Stimulated activated CD8-positive, alpha-beta memory T cell treated with anti-CD3 and anti-CD28 coated beads, Interleukin-15, amount 100 ng/mL, for 1 hour (primary cell): ENCODE measurements around the gene RFNG.

ENCODE experiments used
- DNase-seq: peaks from one replicate; pipeline ENCODE4 v3.0.0-alpha.2; 2020; ENCODE audit warnings: low read depth

Gene RFNG

DNA sequence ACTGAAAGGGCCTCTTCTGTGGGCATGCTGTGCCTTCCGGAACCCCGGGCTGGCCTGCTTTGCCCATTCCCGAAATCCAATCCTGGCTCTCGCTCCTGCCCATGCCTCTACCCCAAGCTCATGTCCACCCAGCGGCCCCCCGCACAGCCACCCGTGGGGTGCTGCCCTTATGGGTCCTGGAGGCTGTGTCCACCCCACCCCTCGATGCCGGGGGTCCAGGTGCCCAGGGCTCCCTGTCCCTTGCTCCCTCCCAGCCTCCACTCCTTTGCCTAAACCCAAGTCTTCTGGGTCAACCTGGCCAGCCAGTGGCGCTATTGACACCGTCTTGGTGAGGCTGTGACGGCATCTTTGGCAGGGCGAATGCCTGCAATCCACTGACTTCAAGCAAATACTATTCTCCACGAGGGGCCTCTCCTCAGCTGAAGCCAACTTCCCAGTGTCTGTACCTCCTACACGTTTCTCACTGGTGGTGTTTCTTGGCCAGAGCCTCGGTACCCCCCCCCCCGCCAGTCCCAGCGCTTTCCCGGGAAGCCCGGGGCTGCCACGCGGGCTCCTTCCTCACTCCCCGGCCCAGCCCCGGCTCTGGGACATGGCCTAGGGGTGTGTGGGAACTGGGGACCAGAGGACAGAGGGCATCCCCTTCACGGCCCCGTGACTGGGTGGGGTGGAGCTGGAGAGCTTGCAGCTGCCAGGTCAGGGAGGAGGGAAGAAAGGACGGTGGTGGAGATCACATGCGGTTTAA, 26.2 kb upstream of the RFNG start:
- no peak for DNase-seq

DNA sequence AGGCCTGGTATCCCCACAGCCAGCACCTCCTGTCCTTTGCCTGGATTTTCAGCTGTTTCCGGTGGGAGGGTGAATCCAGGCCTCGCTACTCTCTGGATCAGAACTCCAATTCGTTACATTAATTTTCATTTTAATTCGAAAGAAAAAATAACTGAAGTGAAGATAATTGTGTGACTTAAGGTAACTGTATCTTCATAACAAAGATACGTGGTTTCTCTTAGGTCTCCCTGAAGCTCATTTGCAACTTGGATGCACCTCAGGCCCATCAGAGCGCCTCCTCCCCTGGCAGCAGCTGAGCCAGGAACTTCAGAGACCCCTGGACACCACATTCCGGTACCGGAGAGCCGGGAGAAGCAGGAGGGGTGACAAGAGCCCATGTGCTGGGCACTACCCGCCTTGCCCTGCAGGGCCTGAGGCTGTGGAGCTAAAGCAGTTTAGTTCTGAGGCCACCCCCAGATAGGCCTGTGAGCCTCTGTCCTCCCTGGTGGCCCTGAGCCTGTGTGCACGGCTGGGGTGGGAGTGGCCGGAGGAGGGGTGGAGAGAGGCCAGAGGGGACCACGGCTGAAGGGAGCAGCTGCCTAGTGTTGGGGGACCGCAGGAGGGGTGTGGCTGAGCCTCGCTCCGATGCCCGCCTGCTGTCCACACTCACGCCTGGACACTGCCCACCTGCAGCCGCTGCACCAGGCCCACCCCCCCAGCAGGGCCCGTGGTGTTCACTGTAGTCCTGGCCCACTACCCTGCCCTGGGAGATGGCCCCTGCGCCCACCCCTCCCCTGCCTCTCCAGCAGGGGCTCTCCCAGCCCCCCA, 25.4 kb upstream of the RFNG start:
- no peak for DNase-seq

DNA sequence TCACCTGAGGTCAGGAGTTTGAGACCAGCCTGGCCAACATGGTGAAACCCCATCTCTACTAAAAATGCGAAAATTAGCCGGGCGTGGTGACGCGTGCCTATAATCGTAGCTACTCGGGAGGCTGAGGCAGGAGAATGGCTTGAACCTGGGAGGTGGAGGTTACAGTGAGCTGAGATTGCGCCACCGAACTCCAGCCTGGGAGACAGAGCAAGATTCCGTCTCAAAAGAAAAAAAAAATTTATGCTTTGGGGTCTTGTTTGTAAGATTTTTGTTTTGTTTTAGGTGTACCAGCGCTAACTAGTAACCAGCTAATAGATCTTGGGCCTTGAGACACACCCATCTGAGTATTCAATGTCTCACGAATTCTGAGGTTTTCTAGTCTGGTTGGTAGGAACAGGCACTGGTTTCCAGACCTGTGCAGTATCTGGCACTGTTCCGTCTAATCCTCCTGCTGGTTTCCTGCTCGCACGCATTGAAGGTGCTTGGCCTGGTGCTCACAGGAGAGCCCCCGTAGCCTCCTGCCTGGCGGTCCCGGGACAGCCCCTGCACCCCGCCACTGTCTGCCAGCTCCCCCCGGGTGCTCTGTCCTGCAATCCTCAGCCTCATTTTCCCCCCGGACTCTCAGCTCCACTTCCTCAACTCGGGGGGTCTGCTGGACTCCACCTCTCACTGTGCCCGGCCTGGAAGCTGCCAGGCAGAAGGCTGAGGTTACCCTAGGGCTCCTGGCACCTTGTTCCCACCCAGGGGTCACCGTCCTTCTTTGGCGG, 24.6 kb upstream of the RFNG start:
- DNase-seq = no peak

DNA sequence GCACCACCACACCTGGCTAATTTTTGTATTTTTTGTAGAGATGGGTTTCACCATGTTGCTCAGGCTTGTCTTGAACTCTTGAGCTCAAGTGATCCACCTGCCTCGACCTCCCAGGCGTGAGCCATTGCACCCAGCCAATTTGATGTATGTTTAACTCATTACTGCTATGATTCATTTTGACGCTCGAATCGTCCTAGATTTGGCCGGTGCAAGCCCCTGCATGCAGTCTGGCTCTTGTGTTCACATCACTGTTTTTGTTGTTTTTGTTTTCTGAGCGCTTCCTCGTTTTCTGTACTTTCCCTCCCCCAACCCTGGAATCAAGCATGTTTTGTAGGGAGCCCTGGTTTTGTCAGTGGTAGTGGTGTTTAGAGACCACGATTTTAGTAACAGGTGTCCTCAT, 21.8 kb upstream of the RFNG start:
- DNase-seq = no peak

DNA sequence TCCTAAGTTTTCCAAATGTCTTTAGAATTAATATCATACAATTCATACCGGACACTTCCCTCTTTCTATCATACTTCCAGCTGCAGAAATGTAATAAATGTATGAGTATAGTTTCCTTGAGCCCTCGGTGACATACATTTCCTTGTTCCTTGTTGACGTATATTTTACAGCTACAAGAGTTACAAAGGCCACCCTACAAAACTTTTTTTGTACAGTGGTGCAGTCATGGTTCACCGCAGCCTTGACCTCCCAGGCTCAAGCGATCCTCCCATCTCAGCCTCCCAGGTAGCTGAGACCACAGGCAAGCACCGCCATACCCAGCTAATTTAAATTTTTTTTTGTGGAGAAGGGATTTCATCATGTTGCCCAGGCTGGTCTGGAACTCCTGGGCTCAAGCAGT, 21.2 kb upstream of the RFNG start:
- no peak for DNase-seq

DNA sequence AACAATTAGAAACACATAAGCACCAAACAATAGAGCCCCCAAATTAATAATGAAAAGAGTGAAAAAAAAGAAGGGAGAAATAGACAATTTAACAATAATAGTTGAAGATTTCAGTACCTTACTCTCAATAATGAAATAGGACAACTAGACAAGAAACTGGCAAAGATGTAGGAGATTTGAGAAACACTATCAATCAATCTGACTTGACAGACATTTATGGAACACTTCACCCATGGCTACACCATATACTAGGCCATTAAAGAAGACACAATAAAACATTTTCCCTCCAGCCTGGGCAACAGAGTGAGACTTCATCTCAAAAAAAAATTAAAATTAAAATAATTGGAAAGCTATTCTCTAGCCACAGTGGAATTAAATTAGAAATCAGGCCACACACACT, 19.0 kb upstream of the RFNG start:
- no peak for DNase-seq

DNA sequence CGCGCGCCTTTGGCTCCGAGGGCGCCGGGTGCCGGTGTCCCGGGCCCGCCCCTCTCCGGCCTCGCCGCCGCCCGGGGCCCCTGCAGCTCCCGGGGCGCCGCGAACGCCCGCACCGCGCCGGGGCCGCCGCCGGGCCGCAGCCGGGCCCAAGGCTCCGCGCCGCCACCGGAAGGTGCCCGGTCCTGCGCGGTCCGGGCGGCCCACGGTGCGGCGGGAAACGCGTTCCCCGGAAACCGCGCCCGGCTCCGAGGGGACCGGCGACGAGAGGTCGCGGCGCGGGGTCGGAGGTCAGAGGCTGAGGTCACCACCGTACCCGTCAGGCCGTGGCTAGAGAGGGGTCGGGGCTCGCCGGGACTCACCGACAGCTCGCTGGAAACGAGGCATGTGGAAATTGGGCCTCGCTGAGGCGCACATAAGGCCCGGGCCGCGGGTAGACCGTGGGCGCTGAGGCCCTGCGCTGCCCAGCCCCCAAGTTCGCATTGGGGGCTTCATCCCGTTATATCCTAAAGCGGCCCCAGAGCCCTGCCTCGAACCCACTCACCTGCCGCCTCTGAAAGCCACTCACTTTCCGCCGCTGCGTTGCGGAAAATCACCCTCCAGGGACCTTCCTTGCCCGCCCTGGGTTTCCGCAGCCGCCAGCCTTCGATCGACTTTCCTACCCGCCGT, 14.2 kb upstream of the RFNG start, which contains the start of gene DUS1L:
TSS of gene DUS1L (minus strand) at position 167 of the 666 bp plus-strand sequence. CDS start 745 bp downstream, outside the sequence.
- DNase-seq = peak; percentile 31

DNA sequence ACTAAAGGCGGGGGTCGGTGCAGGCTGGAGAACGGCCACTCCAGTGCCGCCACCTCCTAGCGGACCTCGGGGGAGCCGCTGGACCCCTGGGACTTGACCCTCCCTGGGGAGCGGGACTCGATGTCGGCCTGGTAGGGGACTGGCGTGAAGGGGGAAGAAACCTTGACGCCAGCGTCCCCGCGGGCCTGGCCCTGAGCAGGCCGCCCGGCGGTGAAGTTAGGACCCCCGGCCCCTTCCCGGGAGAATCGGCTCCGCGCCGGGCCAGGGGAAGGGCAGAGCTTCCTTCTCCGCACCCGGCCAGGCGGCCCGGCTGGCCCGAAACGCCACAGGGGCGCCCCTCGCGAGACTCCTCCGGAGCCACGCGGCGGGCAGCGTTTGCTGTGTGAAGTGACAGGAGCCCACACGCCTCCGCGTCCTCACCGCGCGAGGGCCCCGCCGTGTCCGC, 13.6 kb upstream of the RFNG start:
- no peak for DNase-seq

DNA sequence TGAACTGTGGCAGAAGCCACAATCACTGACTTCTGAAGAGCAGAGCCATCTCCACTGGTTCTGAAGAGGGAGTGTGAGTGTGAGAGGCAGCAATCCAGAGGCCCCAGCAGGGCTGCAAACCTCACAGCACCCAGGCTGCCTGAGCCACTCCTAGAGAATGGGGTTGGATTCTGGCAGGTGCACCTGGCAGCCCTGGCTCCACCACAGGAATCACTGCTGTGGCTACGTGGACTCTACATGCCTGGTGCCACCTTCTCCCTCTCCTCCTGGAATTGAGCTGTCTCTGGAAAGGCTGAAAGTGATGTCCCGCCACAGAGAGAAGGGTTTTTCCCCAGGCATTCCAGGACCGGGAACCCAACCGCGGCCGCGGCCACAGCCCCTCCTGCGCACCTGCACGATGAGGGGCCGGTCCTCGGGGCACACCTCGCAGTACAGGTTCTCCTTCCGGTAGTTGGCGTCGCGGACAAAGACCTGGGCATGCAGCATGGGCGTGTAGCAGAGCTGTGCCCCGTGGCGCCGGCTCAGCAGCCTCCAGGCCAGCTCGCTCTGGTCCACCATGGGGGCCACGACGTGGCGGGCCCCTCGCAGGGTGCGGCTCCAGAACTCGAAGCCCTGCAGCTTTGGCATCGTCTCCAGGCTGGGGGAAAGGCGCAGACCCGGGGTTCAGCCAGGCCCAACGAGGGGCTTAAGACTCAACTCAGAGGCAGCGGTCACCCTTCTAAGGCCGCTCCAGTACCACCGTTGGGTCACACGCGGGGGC, 13.0 kb upstream of the RFNG start:
- DNase-seq = no peak

DNA sequence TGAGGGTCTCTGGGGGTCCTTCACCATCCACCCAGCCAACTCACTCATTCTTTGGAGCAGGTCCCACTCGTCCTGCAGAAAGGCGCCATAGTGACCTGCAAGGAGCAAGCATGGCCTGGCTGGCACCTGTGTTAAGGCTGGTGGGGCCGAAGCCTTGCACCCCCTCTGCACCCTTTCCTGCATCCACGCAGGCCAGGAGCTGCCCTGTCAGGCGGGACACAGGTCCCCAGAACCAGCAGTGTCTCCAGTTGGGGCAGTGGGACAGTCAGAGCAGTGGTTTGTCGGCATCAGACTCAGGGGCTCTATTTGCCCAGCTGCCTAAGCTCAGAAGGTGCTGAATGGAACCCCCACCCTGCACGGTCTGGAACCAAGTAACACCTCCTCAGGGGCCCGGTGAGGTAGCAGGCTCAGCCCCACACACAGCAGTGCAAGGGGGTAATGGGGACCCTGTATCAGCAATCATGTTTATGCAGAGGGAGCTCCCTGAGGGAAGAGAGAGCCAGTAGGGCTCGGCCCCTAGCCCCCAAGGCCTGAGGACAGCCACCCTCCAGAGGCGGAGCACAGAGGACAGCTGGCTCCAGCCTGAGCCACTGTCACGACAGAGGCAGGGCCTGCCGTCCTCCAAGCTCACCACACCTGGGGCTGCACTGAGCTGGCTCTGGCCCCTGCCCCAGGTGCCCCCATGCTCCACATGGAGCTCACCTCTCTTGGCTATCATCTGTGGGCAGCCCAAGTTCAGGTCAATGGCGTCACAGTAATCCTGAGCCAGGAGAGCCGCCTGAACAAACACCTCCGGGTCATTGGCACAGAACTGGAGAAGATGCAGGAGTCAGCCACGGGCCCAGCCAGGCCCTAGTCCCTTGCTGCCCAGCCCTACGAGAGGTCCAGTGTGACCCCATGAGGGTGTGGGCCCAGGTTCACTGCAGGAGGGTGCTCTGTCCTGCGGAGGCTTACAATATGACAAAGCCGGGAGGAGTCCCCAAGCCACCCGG, 12.1 kb upstream of the RFNG start:
- DNase-seq = no peak

DNA sequence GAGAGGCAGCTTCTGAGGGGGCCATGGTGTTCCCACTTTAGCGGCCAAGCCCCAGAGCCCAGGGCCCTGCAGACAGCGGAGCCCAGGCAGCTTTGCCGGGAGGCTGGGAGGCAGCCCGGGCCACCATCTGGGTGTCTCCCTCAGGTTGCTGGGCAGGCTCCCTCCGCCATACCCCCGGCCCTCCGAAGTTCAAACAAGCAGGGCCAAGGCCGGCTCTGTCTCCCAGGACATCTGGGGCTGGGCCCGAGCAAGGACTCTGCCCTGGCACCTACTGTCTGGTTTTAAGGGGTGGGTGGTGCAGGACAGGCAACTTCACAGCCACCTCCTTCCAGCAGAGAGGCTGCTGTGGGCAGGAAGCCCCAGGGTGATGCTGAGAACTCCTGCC, 11.4 kb upstream of the RFNG start:
- no peak for DNase-seq

DNA sequence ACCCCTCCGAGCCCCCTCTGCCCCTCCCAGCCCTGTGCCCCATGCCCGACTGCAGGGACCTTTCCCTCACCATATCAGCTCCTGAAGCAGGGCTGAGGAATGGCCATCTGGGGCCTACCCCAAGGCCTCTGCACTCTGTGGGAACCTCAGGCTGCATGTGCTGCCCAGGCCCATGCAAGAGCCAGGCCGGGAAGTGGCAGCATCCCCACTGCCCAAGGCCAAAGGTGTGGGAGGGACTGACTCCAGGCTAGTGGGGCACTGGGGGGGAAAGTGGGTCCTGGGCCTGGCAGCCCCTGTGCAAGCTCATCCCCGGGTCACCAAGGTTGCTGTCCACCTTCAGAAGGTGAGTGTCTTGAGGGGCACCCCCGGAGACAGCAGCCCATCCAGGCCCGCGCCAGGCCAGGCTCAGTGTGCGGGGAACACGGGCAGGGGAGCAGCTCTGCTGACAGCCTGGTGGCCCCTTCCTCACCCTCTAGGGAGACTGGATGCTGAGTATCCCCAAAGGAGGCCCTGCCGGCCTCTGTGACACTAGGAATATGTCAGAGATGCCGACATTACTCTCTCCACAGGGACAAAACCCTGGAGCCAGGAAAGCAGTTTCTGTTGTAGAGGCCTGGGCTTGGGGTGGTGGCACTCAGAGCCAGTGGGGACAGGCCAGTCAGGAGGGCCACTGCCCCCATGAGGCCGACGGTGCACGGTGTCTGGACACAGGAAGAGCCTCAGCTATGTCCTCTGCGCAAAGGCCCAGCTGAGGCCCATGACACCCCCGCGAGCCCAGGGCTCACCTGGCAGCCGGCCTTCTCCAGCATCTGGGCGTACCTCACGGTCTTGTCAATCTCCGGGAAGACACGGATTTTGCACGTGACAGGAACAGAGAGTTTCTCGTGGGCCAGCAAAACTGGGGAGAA, 10.7 kb upstream of the RFNG start:
- DNase-seq = no peak

DNA sequence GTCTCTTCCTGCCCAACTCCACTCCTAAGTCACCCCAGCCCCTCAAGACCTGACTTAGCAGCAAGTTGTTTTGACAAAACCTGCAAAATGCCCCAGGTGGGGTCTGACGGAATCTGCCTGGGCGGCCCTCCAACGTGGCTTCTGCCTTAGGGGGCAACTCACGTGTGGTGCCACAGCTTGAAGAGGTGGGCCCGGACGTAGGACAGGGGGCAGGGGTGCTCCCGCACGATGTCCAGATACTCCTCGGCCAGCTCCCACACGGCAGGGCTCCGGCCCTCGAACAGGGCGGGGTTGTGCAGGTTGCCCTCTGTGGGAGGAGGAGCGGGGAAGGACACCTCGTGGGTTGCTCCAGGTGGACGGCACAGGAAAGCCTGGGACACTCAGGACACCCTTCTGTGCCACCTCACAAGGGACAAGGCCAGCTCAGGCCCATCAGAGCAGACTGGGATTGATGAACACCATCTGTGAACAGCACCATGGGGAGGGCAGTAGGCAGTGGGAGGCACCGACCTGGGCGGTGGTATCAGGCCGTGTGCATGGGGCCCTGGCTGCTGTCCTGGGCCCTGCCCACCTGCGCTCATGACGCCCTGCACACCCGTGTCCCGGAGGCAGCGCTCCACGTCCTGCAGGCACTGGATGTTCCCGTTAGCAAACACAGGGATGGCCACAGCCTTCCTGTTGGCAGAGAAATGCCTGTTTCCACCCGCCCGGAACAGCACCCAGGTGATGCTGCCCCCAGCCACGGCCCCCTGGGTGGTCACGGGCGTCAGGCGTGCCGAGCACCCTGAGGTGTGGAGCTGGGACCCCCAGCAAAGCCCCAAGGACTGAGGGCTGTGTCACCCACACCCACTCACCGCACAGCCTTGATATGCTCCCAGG, 9.7 kb upstream of the RFNG start:
- DNase-seq = no peak

DNA sequence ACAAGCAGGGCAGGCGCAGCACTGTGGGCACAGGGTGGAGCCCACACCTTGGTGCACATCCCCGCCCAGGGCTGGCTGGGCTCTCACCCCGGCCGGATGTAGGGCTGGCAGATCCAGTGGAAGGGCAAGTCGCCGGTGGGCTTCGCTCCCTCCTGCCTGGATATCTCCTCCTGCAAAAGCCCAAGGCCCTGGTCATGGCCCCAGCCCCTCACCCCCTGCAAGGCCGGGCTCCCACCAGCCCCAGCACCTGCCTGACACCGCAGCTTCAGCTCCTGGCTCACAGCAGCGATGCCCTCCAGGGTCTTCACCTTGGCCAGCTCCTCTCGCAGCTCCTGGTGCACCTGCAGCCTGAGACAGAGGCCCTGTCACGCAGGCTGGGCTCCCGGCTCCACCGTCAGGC, 9.0 kb upstream of the RFNG start:
- DNase-seq = no peak

DNA sequence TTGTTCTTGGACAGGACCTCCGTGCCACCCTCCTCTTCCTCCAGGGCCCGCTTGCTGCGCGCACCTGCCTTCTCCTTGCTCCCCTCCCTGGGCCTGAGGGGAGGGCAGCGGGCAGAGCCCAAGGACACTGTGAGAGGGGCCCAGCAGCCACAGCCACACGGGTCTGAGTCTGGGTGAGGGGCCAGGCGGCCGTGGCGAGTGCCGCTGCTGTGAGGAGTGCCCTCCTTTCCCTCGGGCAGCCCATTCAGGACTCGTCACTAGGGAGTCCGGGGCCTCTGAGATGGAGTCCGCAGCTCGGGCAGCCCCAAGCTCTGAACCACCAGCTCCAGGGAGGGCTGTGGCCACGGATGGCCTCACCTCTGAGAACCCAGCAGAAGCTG, 8.4 kb upstream of the RFNG start:
- no peak for DNase-seq

DNA sequence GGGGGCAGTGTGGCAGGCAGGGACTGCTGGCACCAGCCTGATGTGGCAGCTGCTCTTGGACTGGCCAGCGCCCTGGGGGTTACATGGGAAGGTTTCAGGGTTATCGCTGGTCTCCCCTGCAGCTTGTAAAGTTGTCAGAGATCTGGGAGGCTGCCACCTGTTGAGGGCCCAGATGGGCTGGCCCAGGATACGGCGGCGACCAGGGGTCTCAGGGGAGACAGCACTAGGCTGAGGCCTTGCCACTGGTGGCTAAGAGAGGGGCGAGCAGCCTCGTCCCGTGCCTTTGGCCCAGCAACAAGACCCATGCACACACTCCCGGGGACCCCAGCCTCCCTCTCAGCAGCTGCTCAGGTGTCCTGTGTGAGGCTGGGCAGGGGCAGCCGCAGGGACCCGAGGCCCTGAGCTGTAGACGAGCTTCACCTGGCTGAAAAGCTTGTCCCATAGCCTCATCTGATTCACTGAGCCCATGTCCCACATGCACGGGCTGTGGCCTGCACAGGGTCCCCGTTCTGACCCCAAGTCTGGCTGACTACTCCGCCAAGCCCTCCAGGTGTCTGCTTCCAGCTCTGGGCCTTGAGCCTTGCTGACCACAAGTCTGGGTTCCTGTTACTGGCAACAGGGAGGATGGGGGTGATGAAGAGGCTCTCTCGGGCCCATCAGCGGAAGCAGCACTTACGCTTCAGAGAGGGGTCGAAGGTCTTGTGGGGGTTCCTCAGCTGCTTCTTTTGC, 7.8 kb upstream of the RFNG start:
- no peak for DNase-seq

DNA sequence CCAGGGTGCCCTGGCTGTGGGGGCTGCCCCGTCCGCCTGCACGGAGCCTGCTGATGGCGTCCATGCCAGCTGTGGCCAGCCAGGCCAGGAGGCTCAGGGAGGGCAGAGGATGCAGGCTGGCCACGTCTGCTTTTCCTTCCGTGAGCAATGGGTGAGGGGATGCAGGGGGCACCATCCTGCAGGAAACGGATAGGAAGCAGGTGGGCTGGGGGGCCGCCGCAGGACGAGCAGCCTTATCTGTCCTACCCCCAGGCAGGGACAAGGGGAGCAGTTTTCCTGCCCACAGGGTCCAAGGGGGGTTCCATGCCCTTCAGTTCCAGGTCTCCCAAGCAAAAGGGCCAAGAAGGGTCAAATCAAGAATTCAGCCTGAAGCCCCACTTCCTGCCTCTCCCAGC, 7.2 kb upstream of the RFNG start:
- DNase-seq = no peak
